ENCODE measurements around the gene HOXD13.

The HOXD13 gene

GRCh38 chr2:176095421-176095820 lies 2.9 kb downstream of the HOXD13 start:
- DNase-seq (ENCODE audit: low read depth) = no peak

GRCh38 chr2:176096243-176096985 lies 3.9 kb downstream of the HOXD13 start:
- no peak for DNase-seq (ENCODE audit: low read depth)

- no peak for DNase-seq (ENCODE audit: low read depth)
Observed at GRCh38 chr2:176096986-176097819, 4.7 kb downstream of the HOXD13 start.

- DNase-seq (ENCODE audit: low read depth) = no peak
Observed at GRCh38 chr2:176097820-176098365, 5.4 kb downstream of the HOXD13 start.

GRCh38 chr2:176098366-176099158 lies 6.0 kb downstream of the HOXD13 start:
- no peak for DNase-seq (ENCODE audit: low read depth)

- DNase-seq (ENCODE audit: low read depth) = no peak
Observed at GRCh38 chr2:176099159-176099727, 6.7 kb downstream of the HOXD13 start.

GRCh38 chr2:176099728-176100546 lies 7.4 kb downstream of the HOXD13 start, which contains the start of gene HOXD12:
TSS of gene HOXD12 (plus strand) at chr2:176099795. CDS start at chr2:176099802, 7 bp downstream.
- no peak for DNase-seq (ENCODE audit: low read depth)

- DNase-seq (ENCODE audit: low read depth) = no peak
Observed at GRCh38 chr2:176100547-176101140, 8.1 kb downstream of the HOXD13 start.

- DNase-seq (ENCODE audit: low read depth) = no peak
Observed at GRCh38 chr2:176101216-176101830, 8.8 kb downstream of the HOXD13 start.

- DNase-seq (ENCODE audit: low read depth) = no peak
Observed at GRCh38 chr2:176101842-176102241, 9.3 kb downstream of the HOXD13 start.

- DNase-seq (ENCODE audit: low read depth) = no peak
Observed at GRCh38 chr2:176102309-176102866, 9.9 kb downstream of the HOXD13 start.

GRCh38 chr2:176103194-176103593 lies 10.7 kb downstream of the HOXD13 start:
- DNase-seq (ENCODE audit: low read depth) = no peak

GRCh38 chr2:176103742-176104315 lies 11.3 kb downstream of the HOXD13 start:
- DNase-seq (ENCODE audit: low read depth) = no peak

GRCh38 chr2:176104316-176105077 lies 12.0 kb downstream of the HOXD13 start:
- peak; percentile 32 for DNase-seq (ENCODE audit: low read depth)

GRCh38 chr2:176105078-176105729 lies 12.7 kb downstream of the HOXD13 start:
- no peak for DNase-seq (ENCODE audit: low read depth)

GRCh38 chr2:176105730-176106580 lies 13.4 kb downstream of the HOXD13 start:
- no peak for DNase-seq (ENCODE audit: low read depth)

Data from GM04503 (cell line).